Activated CD8-positive, alpha-beta memory T cell treated with anti-CD3 and anti-CD28 coated beads, Interleukin-2, amount 50 U/mL, for 24 hours (primary cell): ENCODE measurements around the gene THBS1.

Source experiments
- DNase-seq: peaks from one replicate; pipeline ENCODE4 v3.0.0-alpha.2; 2020; ENCODE audit errors: extremely low read depth

Gene THBS1

GRCh38 chr15:39608185-39609139, 27.6 kb downstream of the THBS1 start:
- no peak for DNase-seq

- DNase-seq: no peak
Measured at GRCh38 chr15:39609166-39609916, 28.5 kb downstream of the THBS1 start.

- DNase-seq: no peak
Measured at GRCh38 chr15:39610665-39611064, 29.8 kb downstream of the THBS1 start.

DNA sequence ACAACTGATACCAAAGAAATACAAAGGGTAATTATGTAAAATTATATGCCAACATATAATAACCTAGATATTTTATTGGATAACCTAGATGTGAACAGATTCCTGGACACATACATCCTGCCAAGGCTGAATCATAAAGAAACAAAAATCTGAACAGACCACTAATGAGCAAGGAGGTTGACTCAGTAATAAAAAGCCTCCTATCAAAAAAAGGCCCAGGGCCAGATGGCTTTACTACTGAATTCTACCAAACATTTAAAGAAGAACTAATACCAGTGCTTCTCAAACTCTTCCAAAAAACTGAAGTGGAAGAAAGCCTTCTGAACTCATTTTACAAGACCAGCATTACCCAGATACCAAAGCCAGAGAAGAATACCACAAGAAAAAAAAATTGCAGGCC, 32.4 kb downstream of the THBS1 start:
- no peak for DNase-seq

- no peak for DNase-seq
Measured at GRCh38 chr15:39613861-39614260, 33.0 kb downstream of the THBS1 start.

GRCh38 chr15:39616731-39617455, 36.0 kb downstream of the THBS1 start:
- no peak for DNase-seq

GRCh38 chr15:39618063-39618823, 37.4 kb downstream of the THBS1 start:
- DNase-seq: no peak

- DNase-seq: no peak
Measured at GRCh38 chr15:39621210-39621609, 40.3 kb downstream of the THBS1 start.

GRCh38 chr15:39621976-39622375, 41.1 kb downstream of the THBS1 start:
- no peak for DNase-seq

DNA sequence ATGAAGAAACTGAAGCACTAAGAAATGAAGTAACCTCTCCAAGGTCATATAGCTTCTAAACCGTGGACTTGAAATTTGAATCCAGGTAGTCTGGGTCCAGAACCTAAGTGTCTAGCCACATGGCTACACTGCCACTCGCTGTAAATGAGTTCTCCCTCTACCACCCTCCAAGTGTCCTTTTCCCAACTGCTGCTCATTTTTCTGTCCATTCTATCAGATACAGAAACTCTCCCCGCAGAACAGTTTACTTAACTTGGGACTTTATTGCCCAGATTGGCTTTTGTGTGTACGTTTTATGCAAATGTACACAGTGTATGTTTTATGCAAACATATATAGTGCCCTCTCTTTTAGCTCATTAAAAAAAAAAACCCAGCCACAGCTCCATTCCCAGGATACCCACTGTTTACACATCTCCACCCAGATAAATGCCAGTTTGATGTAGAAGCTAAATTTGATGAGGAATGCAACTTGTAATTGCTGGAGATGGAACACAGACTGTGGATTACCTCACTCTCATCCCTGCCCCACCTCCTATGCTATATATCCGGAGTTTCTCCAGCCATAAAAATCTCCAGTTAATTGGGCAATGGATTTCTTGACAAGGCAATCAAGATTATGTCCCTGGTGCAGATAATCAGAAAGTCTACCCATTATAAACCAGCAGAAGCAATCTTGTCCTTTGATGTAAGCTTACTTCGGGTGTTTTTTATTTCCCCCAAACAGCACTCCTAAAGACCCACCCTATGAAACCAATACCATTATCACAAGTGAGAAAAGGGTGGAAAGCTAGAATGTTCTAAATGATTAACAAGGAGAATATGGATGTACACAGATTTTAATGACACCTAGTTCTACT, 42.0 kb downstream of the THBS1 start:
- DNase-seq: no peak

- no peak for DNase-seq
Measured at GRCh38 chr15:39623529-39623931, 42.7 kb downstream of the THBS1 start.

DNA sequence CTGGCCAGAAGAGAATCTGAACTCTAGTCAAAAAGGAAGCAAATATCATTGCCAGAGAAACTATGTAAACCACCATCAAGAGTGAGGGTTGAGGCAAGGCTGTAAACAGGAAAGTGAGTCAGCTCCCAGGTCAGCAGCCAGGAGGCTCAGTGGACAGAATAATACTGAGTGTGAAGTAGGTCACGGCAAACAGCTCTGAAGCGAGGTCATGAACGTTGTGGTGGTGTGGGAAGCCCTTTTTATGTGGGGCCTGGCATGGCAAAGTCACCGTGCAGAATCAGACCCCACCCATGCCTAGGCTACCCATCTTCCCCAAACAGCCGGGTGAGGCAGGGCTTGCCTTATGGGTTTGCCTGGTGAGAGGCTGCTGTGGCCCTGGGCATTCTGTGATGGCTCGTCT, 43.9 kb downstream of the THBS1 start:
- peak; percentile 32 for DNase-seq

GRCh38 chr15:39625451-39625850, 44.6 kb downstream of the THBS1 start:
- no peak for DNase-seq

- DNase-seq: no peak
Measured at GRCh38 chr15:39625856-39626255, 45.0 kb downstream of the THBS1 start.

- DNase-seq: no peak
Measured at GRCh38 chr15:39627451-39628143, 46.7 kb downstream of the THBS1 start.

GRCh38 chr15:39628144-39628508, 47.2 kb downstream of the THBS1 start:
- no peak for DNase-seq

DNA sequence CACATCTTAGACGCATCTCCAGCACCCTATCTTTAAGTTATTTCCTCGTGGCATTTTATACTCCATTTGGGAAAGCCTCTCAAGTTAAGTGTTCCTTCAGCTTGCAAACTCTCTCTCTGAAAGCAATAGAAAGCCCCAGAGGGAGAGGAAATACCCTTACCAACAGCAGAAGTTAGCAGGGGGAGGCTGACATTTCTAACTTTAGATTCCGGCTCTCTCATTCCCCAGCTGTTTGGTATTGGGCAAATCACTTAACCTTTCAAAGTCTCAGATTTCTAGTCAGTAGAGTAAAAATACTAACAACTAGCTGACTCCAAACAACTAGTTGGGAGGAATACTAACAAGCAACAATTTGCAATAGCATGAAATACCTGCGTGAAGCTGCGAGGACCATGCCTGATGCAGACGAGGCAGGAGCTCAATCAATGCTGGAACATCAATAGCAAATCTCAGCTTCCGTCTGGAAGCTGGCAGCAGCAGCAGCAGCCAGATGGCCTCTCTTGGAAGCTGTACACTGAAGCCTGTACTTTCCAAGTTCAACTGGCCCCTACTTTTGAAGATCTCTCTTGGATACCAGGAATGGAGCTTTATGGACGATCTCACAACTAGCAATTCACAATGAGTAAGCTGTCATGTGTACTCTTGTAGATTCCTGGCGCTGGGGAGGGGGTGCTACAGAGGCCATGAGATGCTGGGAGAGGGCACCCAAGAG, 47.8 kb downstream of the THBS1 start:
- no peak for DNase-seq

DNA sequence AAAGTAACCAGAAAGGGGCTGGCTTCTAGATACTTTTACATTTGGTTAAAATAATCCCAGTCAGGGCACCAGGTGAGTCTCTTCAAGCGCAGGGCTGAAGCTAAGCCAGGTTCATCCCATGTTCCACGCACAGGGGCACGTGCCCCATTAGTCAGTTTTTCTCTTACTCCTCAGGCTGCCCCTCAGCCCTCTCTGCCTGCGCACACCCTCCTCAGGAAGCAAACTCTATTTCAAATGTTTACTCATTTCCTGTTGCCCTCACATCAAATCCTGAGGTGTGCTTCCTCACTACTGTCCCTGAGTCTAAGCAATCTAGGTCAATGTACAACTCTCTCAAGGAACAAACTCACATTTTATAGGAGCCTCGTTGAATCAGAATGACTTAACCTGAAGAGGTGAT, 48.5 kb downstream of the THBS1 start:
- no peak for DNase-seq

DNA sequence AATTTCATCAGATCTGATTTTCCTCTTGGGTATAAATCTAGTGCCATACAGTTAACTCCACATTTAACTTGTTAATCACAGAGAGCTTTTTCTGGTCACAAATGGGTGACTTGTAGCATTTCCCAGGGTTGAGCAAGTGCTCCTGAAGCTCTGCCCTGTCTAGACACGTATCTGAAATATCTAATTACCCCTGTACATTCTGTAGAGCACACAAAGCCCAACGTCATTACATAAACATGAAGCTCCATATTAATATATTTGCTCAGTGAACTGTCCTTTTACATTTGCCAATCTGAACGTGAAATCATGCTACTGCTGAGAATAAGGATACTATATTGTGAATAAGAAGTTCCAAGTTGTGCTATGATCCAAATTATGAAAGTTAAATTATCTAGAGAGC, 49.0 kb downstream of the THBS1 start:
- DNase-seq: no peak
